K562 treated with DMSO at 1 percent for 12 hours (cell line): Measurements from ENCODE around the gene AFDN. TPM values are rescaled to one million over a fixed set of nuclear protein-coding genes. Genes with fewer than 3 reads are reported as not detected.

Source experiments
- total RNA-seq: library from RNA; unstranded; fragments of 300-600 nt; gene quantifications from 2 replicates; pipeline ENCODE4 v1.2.3, GENCODE V29; 2022; ENCODE audit not compliant: insufficient read depth

The AFDN gene, protein sequence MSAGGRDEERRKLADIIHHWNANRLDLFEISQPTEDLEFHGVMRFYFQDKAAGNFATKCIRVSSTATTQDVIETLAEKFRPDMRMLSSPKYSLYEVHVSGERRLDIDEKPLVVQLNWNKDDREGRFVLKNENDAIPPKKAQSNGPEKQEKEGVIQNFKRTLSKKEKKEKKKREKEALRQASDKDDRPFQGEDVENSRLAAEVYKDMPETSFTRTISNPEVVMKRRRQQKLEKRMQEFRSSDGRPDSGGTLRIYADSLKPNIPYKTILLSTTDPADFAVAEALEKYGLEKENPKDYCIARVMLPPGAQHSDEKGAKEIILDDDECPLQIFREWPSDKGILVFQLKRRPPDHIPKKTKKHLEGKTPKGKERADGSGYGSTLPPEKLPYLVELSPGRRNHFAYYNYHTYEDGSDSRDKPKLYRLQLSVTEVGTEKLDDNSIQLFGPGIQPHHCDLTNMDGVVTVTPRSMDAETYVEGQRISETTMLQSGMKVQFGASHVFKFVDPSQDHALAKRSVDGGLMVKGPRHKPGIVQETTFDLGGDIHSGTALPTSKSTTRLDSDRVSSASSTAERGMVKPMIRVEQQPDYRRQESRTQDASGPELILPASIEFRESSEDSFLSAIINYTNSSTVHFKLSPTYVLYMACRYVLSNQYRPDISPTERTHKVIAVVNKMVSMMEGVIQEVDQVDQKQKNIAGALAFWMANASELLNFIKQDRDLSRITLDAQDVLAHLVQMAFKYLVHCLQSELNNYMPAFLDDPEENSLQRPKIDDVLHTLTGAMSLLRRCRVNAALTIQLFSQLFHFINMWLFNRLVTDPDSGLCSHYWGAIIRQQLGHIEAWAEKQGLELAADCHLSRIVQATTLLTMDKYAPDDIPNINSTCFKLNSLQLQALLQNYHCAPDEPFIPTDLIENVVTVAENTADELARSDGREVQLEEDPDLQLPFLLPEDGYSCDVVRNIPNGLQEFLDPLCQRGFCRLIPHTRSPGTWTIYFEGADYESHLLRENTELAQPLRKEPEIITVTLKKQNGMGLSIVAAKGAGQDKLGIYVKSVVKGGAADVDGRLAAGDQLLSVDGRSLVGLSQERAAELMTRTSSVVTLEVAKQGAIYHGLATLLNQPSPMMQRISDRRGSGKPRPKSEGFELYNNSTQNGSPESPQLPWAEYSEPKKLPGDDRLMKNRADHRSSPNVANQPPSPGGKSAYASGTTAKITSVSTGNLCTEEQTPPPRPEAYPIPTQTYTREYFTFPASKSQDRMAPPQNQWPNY (N-terminal part only)
- 30.1 and 119 TPM in 2 replicates for total RNA-seq

DNA sequence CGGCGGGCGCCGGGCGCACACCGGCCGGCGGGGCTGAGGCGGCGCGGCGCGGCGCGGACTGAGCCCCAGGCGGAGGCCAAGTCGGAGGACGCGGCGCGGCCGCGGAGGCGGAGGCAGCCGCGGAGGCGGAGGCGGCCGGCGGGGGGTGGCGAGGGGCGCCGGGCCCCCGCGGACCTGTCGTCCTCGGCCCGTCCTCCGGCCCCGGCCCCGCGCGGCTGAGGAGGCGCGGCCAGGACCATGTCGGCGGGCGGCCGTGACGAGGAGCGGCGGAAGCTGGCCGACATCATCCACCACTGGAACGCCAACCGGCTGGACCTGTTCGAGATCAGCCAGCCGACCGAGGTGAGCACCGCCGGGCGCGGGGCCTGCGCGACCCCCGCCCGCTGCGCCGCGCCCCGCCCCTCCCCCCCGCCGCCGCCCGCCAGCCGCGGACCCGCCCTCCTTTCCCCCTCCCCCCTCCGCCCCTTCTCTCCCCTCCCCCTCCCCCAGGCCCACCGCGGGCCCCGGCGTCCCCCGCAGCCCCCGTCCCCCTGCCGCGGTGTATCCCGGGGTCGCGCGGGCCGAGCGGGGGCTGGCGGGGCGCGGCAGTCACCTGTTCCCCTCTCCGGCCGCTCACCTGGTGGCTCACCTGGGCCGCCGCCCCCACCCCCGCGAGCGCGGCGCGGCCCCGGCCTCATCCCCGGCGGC lies at the start of gene AFDN:
Gene AFDN, plus strand, starts transcription at position 16 of the 687 bp plus-strand sequence. Its CDS starts 222 bp downstream, at position 238.

DNA sequence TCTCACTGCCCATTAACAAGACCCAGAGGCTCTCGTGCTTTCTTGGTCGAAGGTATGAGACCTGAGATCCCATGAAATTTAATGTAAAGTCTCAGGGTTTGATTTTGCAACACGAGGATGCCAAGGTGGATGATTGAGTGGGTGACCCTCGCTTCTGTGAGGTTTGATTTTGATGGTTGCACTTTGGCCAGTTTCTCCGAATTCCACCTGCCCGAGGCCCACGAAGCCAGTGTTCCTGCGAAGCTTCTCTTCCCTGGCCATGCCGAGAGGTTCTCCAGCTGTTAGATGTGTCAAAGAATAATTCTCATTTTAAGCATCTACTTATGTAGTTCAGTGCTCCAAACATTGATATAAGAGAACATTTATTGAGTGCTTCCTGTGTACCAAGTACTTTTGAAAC lies 170.9 kb downstream of the AFDN start, which contains the start of gene KIF25:
Gene KIF25, plus strand, starts transcription at position 30 of the 400 bp plus-strand sequence. CDS start 31,915 bp downstream, outside the sequence.

Other genes with a start within 250 kb of the AFDN start
- gene KIF25, start 170.8 kb downstream of the AFDN start, total RNA-seq = not detected in 2 replicates